ENCODE measurements around the gene ZFP64. TPM values are rescaled to one million over a fixed set of nuclear protein-coding genes. Genes with fewer than 3 reads are reported as not detected.

The ZFP64 gene
- total RNA-seq, 4 donors from 2014 or later, result 5.4 to 23.4 (median 11.2) TPM

- no peak for TF ChIP-seq POLR2A (IDR thresholded peaks at IDR 0.05)
- no peak for TF ChIP-seq CTCF (IDR thresholded peaks at IDR 0.05)
Measured at GRCh38 chr20:52154575-52154974, 37.0 kb downstream of the ZFP64 start.

GRCh38 chr20:52153896-52154295, 37.7 kb downstream of the ZFP64 start:
- Histone ChIP-seq H3K9me3 (no peaks in the 10 kb centered on the region), H3K4me1 (no peaks in the 10 kb centered on the region), H3K27ac (no peak overlapping the region), H3K27me3 (no peaks in the 10 kb centered on the region), H3K4me3 (no peak overlapping the region), H3K36me3 (no peaks in the 10 kb centered on the region)
- no peak for DNase-seq
- TF ChIP-seq CTCF (IDR thresholded peaks at IDR 0.05), result no peak
- no peak for TF ChIP-seq POLR2A (IDR thresholded peaks at IDR 0.05)
- intact Hi-C loops (cut with DNase I; ENCODE audit: low total_unique reads), result no loop called here

More at GRCh38 chr20:52154575-52154974, 37.0 kb downstream of the ZFP64 start:
- no peaks in the 10 kb centered on the region for H3K9me3 ChIP-seq
- H3K4me1 ChIP-seq, result no peaks in the 10 kb centered on the region
- H3K4me3 ChIP-seq, result no peak overlapping the region
- H3K36me3 ChIP-seq, result no peaks in the 10 kb centered on the region
- H3K27ac ChIP-seq, result no peak overlapping the region
- no peak for DNase-seq
- no peaks in the 10 kb centered on the region for H3K27me3 ChIP-seq
- intact Hi-C loops (cut with DNase I; ENCODE audit: low total_unique reads), result no loop called here

GRCh38 chr20:52152921-52153320, 38.7 kb downstream of the ZFP64 start:
- DNase-seq, result no peak
- no peaks in the 10 kb centered on the region for H3K9me3 ChIP-seq
- intact Hi-C loops (cut with DNase I; ENCODE audit: low total_unique reads), result no loop called here
- TF ChIP-seq CTCF (IDR thresholded peaks at IDR 0.05), result no peak
- TF ChIP-seq POLR2A (IDR thresholded peaks at IDR 0.05), result no peak
- no peaks in the 10 kb centered on the region for H3K4me1 ChIP-seq
- H3K27me3 ChIP-seq, result no peaks in the 10 kb centered on the region
- no peak overlapping the region for H3K27ac ChIP-seq
- H3K4me3 ChIP-seq, result no peak overlapping the region
- no peaks in the 10 kb centered on the region for H3K36me3 ChIP-seq

DNA sequence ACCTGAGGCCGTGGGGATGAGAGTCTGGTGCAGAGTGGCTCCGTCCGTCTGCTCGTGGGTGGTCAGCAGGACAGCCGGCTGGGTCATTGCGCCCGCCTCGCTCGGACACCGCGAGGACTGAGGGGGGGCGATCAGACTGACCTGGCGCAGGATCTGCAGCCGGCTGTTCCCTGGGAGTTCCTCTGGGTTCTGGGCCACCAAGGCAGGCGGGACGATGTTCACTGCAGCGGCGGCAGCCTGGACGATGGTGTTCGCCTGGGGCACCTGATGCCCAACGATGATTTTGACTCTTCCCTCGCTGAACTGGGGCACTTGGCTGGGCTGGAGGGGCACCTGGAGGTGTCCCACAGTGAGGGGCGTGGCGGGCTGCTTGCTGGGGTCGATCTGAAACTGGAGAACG, 39.2 kb downstream of the ZFP64 start:
- no peaks in the 10 kb centered on the region for H3K9me3 ChIP-seq
- no peaks in the 10 kb centered on the region for H3K4me1 ChIP-seq
- intact Hi-C loops (cut with DNase I; ENCODE audit: low total_unique reads), result no loop called here
- no peaks in the 10 kb centered on the region for H3K27me3 ChIP-seq
- no peaks in the 10 kb centered on the region for H3K36me3 ChIP-seq
- H3K4me3 ChIP-seq, result no peak overlapping the region
- DNase-seq, result no peak
- no peak for TF ChIP-seq POLR2A (IDR thresholded peaks at IDR 0.05)
- TF ChIP-seq CTCF (IDR thresholded peaks at IDR 0.05), result no peak
- no peak overlapping the region for H3K27ac ChIP-seq

DNA sequence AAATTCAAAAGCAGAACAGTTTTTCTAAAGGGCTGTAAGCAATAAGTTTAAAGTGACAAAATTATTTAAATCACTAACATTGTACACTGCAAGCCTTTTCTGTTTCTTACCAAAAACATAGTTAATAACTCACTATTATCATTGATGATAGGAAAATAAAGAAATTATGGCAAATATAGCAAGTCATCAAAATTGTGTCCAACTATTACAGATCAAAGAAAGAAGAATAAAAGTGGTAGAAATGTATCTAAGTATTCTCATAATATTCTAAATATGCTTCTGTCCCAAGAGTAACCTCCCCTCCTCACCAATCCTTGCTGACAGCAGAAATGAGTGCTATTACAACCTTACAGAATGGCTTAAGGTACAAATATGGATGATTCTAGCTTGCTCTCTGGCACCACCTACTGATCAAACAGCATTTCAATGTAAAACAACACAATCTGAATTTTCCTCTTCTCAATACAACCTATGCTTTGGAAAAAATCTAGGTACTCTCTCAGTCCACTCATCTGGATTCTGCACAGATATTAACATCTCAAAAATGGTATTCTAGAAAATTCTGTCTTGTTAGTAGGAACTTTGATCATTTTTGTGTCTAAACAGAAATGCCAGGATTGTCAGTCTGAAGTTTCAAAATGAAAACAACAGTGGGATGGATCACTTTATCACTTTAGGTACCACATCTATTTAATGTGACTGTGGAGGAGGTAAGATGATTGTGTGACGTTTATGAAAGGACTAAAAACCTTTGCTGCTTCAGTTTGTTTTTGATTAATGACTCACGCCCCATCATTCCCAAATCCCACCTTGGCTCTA, 40.9 kb downstream of the ZFP64 start:
- Histone ChIP-seq H3K27me3 (no peaks in the 10 kb centered on the region), H3K4me1 (no peaks in the 10 kb centered on the region), H3K36me3 (no peaks in the 10 kb centered on the region), H3K27ac (no peak overlapping the region), H3K4me3 (no peak overlapping the region), H3K9me3 (no peaks in the 10 kb centered on the region)
- intact Hi-C loops (cut with DNase I; ENCODE audit: low total_unique reads), result no loop called here
- DNase-seq, result no peak
- TF ChIP-seq CTCF (IDR thresholded peaks at IDR 0.05) (peak; percentile 53 to 69 (median 60)), POLR2A (IDR thresholded peaks at IDR 0.05) (no peak)
